HEK293 (cell line): ENCODE results near the gene ATF6.

Source experiments
- CTCF ChIA-PET: fragments of 350-600 bp; formaldehyde crosslinking; extraction: SDS; loops from one replicate; lab custom pipeline; 2021; ENCODE audit warnings: antibody characterized with exemption; lab: Yijun Ruan, JAX
- POLR2A ChIA-PET: fragments of 300-600 bp; formaldehyde crosslinking; extraction: SDS; loops from one replicate; lab custom pipeline; 2020; ENCODE audit warnings: antibody characterized with exemption, inconsistent platforms; lab: Yijun Ruan, JAX
- H3K27ac ChIP-seq: fragments of 200-500 bp; sonication (Bioruptor generic); 2 replicates; pipeline ENCODE4 v1.5.1; 2014; ENCODE audit warnings: low read depth, low read length, control low read depth, inconsistent platforms; ENCODE audit errors: extremely low read depth
- H3K36me3 ChIP-seq, 2 experiments: fragments of 200-500 bp in 1 of 2; sonication (Bioruptor generic) in 1 of 2; 1 replicate in 1 of 2; 2 replicates in 1 of 2; pipeline ENCODE4 v1.5.1; 2014 to 2017; ENCODE audit warnings: inconsistent platforms in 2 of 2, low read length in 2 of 2; ENCODE audit not compliant: control insufficient read depth in 2 of 2, insufficient read depth in 1 of 2
- H3K4me1 ChIP-seq: fragments of 200-500 bp; sonication (Bioruptor generic); 2 replicates; pipeline ENCODE4 v1.5.1; 2014; ENCODE audit warnings: mild to moderate bottlenecking, low read length, inconsistent platforms; ENCODE audit not compliant: control insufficient read depth, insufficient read depth
- H3K4me3 ChIP-seq: 2 replicates; pipeline ENCODE4 v1.5.1; 2011; ENCODE audit warnings: low read depth, mild to moderate bottlenecking, control low read depth, low read length, moderate library complexity
- H3K9me3 ChIP-seq: fragments of 200-500 bp; sonication (Bioruptor generic); 2 replicates; pipeline ENCODE4 v1.5.1; 2014; ENCODE audit warnings: low read depth, low read length, inconsistent platforms; ENCODE audit not compliant: control insufficient read depth, insufficient read depth
- GLI2 ChIP-seq: fragments of 450-650 bp; formaldehyde crosslinking; IDR thresholded peaks from 2 replicates; pipeline ENCODE4; 2017; ENCODE audit warnings: missing biosample characterization, missing genetic modification characterization, low read depth, borderline replicate concordance
- GLI4 ChIP-seq: fragments of 450-650 bp; formaldehyde crosslinking; IDR thresholded peaks from 2 replicates; pipeline ENCODE4 v1.5.1; 2016; ENCODE audit warnings: missing biosample characterization, missing genetic modification characterization
- HOXC10 ChIP-seq: sonication (generic); formaldehyde crosslinking; IDR thresholded peaks from 2 replicates; pipeline ENCODE4 v1.8.1; 2023; ENCODE audit warnings: mild to moderate bottlenecking, missing genetic modification reagents
- MEIS1 ChIP-seq: sonication (generic); formaldehyde crosslinking; IDR thresholded peaks from 2 replicates; pipeline ENCODE4 v1.8.1; 2022; ENCODE audit warnings: missing genetic modification reagents, mild to moderate bottlenecking, borderline replicate concordance
- MYNN ChIP-seq: fragments of 450-650 bp; formaldehyde crosslinking; IDR thresholded peaks from 2 replicates; pipeline ENCODE4 v1.5.1; 2016; ENCODE audit warnings: missing biosample characterization, missing genetic modification characterization, borderline replicate concordance
- PRDM1 ChIP-seq: fragments of 450-650 bp; formaldehyde crosslinking; IDR thresholded peaks from 2 replicates; pipeline ENCODE4; 2016; ENCODE audit warnings: missing biosample characterization, missing genetic modification characterization
- PRDM6 ChIP-seq: fragments of 450-650 bp; formaldehyde crosslinking; IDR thresholded peaks from 2 replicates; pipeline ENCODE4 v1.5.1; 2017; ENCODE audit warnings: missing biosample characterization, missing genetic modification characterization
- YY1 ChIP-seq: fragments of 450-650 bp; formaldehyde crosslinking; IDR thresholded peaks from 2 replicates; pipeline ENCODE4 v1.5.1; 2018; ENCODE audit warnings: missing biosample characterization, missing genetic modification characterization
- ZBTB20 ChIP-seq: fragments of 450-650 bp; formaldehyde crosslinking; IDR thresholded peaks from 2 replicates; pipeline ENCODE4 v1.5.1; 2016; ENCODE audit warnings: missing biosample characterization, missing genetic modification characterization
- ZBTB48 ChIP-seq: fragments of 450-650 bp; formaldehyde crosslinking; IDR thresholded peaks from 2 replicates; pipeline ENCODE4 v1.5.1; 2016; ENCODE audit warnings: missing biosample characterization, missing genetic modification characterization
- ZFP69B ChIP-seq: fragments of 450-650 bp; formaldehyde crosslinking; IDR thresholded peaks from 2 replicates; pipeline ENCODE4 v1.5.1; 2016; ENCODE audit warnings: missing biosample characterization, missing genetic modification characterization
- ZNF138 ChIP-seq: fragments of 450-650 bp; formaldehyde crosslinking; IDR thresholded peaks from 2 replicates; pipeline ENCODE4 v1.5.1; 2016; ENCODE audit warnings: missing biosample characterization, missing genetic modification characterization, borderline replicate concordance
- ZNF211 ChIP-seq: fragments of 450-650 bp; formaldehyde crosslinking; IDR thresholded peaks from 2 replicates; pipeline ENCODE4 v1.5.1; 2016; ENCODE audit warnings: low read depth, missing biosample characterization, missing genetic modification characterization
- ZNF350 ChIP-seq: fragments of 450-650 bp; formaldehyde crosslinking; IDR thresholded peaks from 2 replicates; pipeline ENCODE4 v1.5.0; 2017; ENCODE audit warnings: missing biosample characterization, mild to moderate bottlenecking, missing genetic modification characterization
- ZNF391 ChIP-seq: fragments of 450-650 bp; formaldehyde crosslinking; IDR thresholded peaks from 2 replicates; pipeline ENCODE4 v1.5.1; 2016; ENCODE audit warnings: low read depth, missing biosample characterization, missing genetic modification characterization, borderline replicate concordance
- ZNF416 ChIP-seq: fragments of 450-650 bp; formaldehyde crosslinking; IDR thresholded peaks from 2 replicates; pipeline ENCODE4 v1.5.1; 2016; ENCODE audit warnings: missing biosample characterization, missing genetic modification characterization
- ZNF48 ChIP-seq: fragments of 450-650 bp; formaldehyde crosslinking; IDR thresholded peaks from 2 replicates; pipeline ENCODE4 v1.5.1; 2016; ENCODE audit warnings: missing biosample characterization, missing genetic modification characterization
- ZNF514 ChIP-seq: fragments of 450-650 bp; formaldehyde crosslinking; IDR thresholded peaks from 2 replicates; pipeline ENCODE4 v1.5.1; 2016; ENCODE audit warnings: missing biosample characterization, missing genetic modification characterization
- ZNF530 ChIP-seq: fragments of 450-650 bp; formaldehyde crosslinking; IDR thresholded peaks from 2 replicates; pipeline ENCODE4 v1.5.1; 2016; ENCODE audit warnings: low read depth, missing biosample characterization, missing genetic modification characterization
- ZNF571 ChIP-seq: fragments of 450-650 bp; formaldehyde crosslinking; IDR thresholded peaks from 2 replicates; pipeline ENCODE4 v1.5.0; 2017; ENCODE audit warnings: missing biosample characterization, missing genetic modification characterization
- ZNF585B ChIP-seq: fragments of 450-650 bp; formaldehyde crosslinking; IDR thresholded peaks from 2 replicates; pipeline ENCODE4 v1.5.1; 2016; ENCODE audit warnings: missing biosample characterization, missing genetic modification characterization
- ZNF670 ChIP-seq: fragments of 450-650 bp; formaldehyde crosslinking; IDR thresholded peaks from 2 replicates; pipeline ENCODE4 v1.5.1; 2016; ENCODE audit warnings: missing biosample characterization, missing genetic modification characterization, low read depth
- ZNF747 ChIP-seq: fragments of 450-650 bp; formaldehyde crosslinking; IDR thresholded peaks from 2 replicates; pipeline ENCODE4 v1.5.1; 2016; ENCODE audit warnings: missing biosample characterization, missing genetic modification characterization
- ZSCAN30 ChIP-seq: fragments of 450-650 bp; IDR thresholded peaks from 2 replicates; pipeline ENCODE4 v1.5.1; 2018; ENCODE audit warnings: missing biosample characterization, mild to moderate bottlenecking, missing genetic modification characterization, moderate library complexity
- ZSCAN4 ChIP-seq: fragments of 450-650 bp; formaldehyde crosslinking; IDR thresholded peaks from 2 replicates; pipeline ENCODE4 v1.5.1; 2017; ENCODE audit warnings: missing biosample characterization, missing genetic modification characterization

Gene ATF6

DNA sequence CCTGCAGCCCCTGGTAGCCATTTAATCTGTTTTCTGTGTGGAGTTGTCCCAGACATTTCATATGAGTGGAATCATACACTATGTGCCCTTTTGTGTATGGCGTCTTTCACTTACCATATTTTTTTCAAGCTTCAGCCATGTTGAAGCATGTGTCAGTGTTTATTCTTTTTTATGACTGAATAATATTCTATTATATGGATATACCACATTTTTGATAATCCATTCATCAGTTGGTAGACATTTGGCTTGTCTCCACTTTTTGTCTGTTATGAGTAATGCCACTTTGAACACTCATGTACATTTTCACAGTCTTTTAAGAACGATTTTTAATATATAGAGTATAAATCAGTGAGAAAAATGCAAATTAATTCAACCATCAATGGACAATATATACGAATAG, 44.7 kb downstream of the ATF6 start:
- Histone ChIP-seq H3K36me3 (peaks cover 3 to 7% of the 10 kb centered on the region in 2 experiments; a peak in 2 of 3 replicates), H3K9me3 (no peaks in the 10 kb centered on the region), H3K4me1 (no peaks in the 10 kb centered on the region), H3K27ac (no peak overlapping the region), H3K4me3 (no peak overlapping the region)
- ChIA-PET CTCF (no interaction called here), POLR2A (no interaction called here)
- TF ChIP-seq ZNF670 (tag by site-specific recombination) (no peak), ZNF48 (tag by site-specific recombination) (no peak), PRDM6 (tag by site-specific recombination) (no peak), ZNF585B (no peak), ZSCAN30 (tag by site-specific recombination) (no peak), MEIS1 (no peak), GLI4 (tag by site-specific recombination) (no peak)

DNA sequence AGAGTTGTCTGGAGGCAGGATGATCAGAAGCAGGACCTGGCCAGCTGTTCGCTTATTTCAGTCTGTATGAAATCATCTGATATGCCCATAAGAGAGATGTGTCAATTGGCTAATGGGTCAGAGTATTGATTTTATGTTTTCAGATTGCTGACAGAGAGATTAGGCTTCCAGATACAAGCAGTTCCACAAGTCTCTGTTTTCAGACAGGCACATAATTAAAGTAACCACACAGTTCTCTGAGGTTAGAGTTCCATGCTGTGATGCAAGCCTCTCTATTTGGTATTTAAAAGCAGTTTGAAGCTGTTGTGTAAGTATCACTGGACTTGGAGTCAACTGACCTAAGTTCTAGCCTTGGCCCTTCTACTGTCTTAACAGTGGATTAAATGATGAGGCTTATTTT, 50.1 kb downstream of the ATF6 start:
- TF ChIP-seq PRDM1 (tag by site-specific recombination) (no peak), PRDM6 (tag by site-specific recombination) (0 out of 2 replicates have a peak, but pooled peaks have one; percentile 15)
- H3K9me3 ChIP-seq = no peaks in the 10 kb centered on the region
- ChIA-PET POLR2A (no interaction called here), CTCF (interaction anchor here (1.3 kb wide), 1 partner anchor 8 kb away, joined by 3 read pairs; no protein-coding TSS in a partner anchor)
- peaks cover 3 to 6% of the 10 kb centered on the region in 2 experiments for H3K36me3 ChIP-seq
- H3K27ac ChIP-seq = no peak overlapping the region
- H3K4me1 ChIP-seq = no peaks in the 10 kb centered on the region
- no peak overlapping the region for H3K4me3 ChIP-seq

DNA sequence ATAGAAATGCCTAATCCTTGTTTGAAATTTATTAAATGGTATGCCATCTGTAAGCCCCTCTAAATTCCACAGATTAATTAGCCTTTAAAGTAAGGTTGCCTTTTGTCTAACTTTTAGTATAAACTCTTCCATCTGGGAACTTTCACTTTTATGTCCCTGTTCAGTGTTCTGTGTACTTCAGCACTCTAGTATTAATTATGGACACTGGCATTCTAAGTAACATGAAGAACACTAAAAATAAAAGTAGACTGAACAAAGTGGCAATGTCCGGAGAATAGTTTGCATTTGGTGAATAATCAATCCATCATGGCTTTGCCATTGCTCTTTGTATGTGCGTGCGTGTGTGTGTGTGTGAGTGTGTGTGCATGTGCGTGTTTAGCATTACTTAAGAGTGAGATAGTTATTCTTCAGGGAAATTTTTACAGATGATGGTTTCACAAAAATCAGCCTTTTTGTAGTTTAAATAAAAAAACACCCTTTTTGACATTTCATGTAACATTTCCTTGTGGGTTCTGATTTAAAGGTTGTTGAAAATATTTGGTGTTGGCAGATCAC, 51.1 kb downstream of the ATF6 start:
- peaks cover 8 to 10% of the 10 kb centered on the region in 2 experiments for H3K36me3 ChIP-seq

More for the DNA sequence above, 51.1 kb downstream of the ATF6 start:
- no peak overlapping the region for H3K4me3 ChIP-seq
- ChIA-PET CTCF (interaction anchor here (0.7 kb wide), 1 partner anchor 8 kb away, joined by 3 read pairs; no protein-coding TSS in a partner anchor), POLR2A (no interaction called here)
- no peak for TF ChIP-seq ZNF416 (tag by site-specific recombination)
- TF ChIP-seq ZNF350 (tag by site-specific recombination) = no peak
- no peak for TF ChIP-seq ZNF530 (tag by site-specific recombination)
- no peak for TF ChIP-seq YY1 (tag by site-specific recombination)
- TF ChIP-seq ZFP69B (tag by site-specific recombination) = no peak
- TF ChIP-seq ZBTB48 = no peak
- TF ChIP-seq GLI2 (tag by site-specific recombination) = no peak
- TF ChIP-seq ZSCAN4 = no peak
- TF ChIP-seq MYNN (tag by site-specific recombination) = no peak
- TF ChIP-seq ZBTB20 (tag by site-specific recombination) = no peak
- no peak for TF ChIP-seq HOXC10 (CRISPR knock-in tag)
- TF ChIP-seq ZNF747 (tag by site-specific recombination) = no peak
- no peak for TF ChIP-seq ZNF514
- no peak for TF ChIP-seq ZNF571 (tag by site-specific recombination)
- TF ChIP-seq ZNF211 = no peak
- TF ChIP-seq ZNF138 (tag by site-specific recombination) = no peak
- TF ChIP-seq ZNF391 (tag by site-specific recombination) = no peak
- no peaks in the 10 kb centered on the region for H3K4me1 ChIP-seq
- H3K9me3 ChIP-seq = no peaks in the 10 kb centered on the region
- H3K27ac ChIP-seq = no peak overlapping the region
